CD14-positive monocyte (primary cell): ENCODE results near the gene OR6S1. TPM values are rescaled to one million over a fixed set of nuclear protein-coding genes. Genes with fewer than 3 reads are reported as not detected.

Source experiments
- DNase-seq, 3 donors: peaks; one replicate each; pipeline ENCODE4 v3.0.0-alpha.2; 2011 to 2022
- H2AFZ ChIP-seq: 2 replicates; pipeline ENCODE4 v1.6.0; 2012; ENCODE audit warnings: mild to moderate bottlenecking, low read depth, low read length, inconsistent platforms; ENCODE audit not compliant: insufficient read depth, poor library complexity, severe bottlenecking
- H3K27ac ChIP-seq, 2 donors: 1 replicate in 1 of 2; 2 replicates in 1 of 2; pipeline ENCODE4 v1.5.1; 2012 to 2013; ENCODE audit warnings: low read length in 2 of 2, control low read depth in 1 of 2, inconsistent platforms in 1 of 2, low read depth in 1 of 2, mild to moderate bottlenecking in 1 of 2
- H3K27me3 ChIP-seq, 2 donors: one replicate each; pipeline versions ENCODE4 v1.6.0 to v1.6.1; 2011 to 2013; ENCODE audit warnings: low read length in 2 of 2; ENCODE audit not compliant: control insufficient read depth in 2 of 2, insufficient read depth in 2 of 2
- H3K36me3 ChIP-seq, 2 donors: replicated peaks in 1 of 2; 1 replicate in 1 of 2; 2 replicates in 1 of 2; pipeline versions ENCODE4 v1.5.1 to v1.6.1; 2012 to 2013; ENCODE audit warnings: low read length in 2 of 2, control low read depth in 1 of 2, inconsistent platforms in 1 of 2, mild to moderate bottlenecking in 1 of 2; ENCODE audit not compliant: insufficient read depth in 2 of 2, control insufficient read depth in 1 of 2
- H3K4me1 ChIP-seq, 2 donors: 1 replicate in 1 of 2; 2 replicates in 1 of 2; pipeline versions ENCODE4 v1.5.1 to v1.6.1; 2012 to 2013; ENCODE audit warnings: low read length in 2 of 2, control low read depth in 1 of 2, inconsistent platforms in 1 of 2, mild to moderate bottlenecking in 1 of 2, moderate library complexity in 1 of 2; ENCODE audit not compliant: insufficient read depth in 2 of 2, control insufficient read depth in 1 of 2
- H3K4me2 ChIP-seq: replicated peaks from 2 replicates; pipeline ENCODE3; 2012; ENCODE audit warnings: low read length, moderate library complexity, mild to moderate bottlenecking; ENCODE audit not compliant: poor library complexity, severe bottlenecking; ENCODE audit errors: extremely low read depth
- H3K4me3 ChIP-seq, 3 experiments: fragments of 200-600 bp in 1 of 3; sonication (generic) in 1 of 3; replicated peaks in 1 of 3; 1 replicate in 2 of 3; 2 replicates in 1 of 3; pipeline ENCODE4 v1.5.1; 2011 to 2013; ENCODE audit warnings: low read length in 3 of 3, mild to moderate bottlenecking in 3 of 3, control low read depth in 2 of 3, low read depth in 2 of 3, inconsistent platforms in 1 of 3, moderate library complexity in 1 of 3
- H3K79me2 ChIP-seq: 2 replicates; pipeline ENCODE4 v1.6.0; 2012; ENCODE audit warnings: mild to moderate bottlenecking, control low read depth, inconsistent platforms, low read length, moderate library complexity; ENCODE audit not compliant: insufficient read depth
- H3K9ac ChIP-seq: 2 replicates; pipeline ENCODE4 v1.6.0; 2017; ENCODE audit warnings: low read length, mild to moderate bottlenecking; ENCODE audit not compliant: insufficient read depth, poor library complexity, severe bottlenecking
- H3K9me3 ChIP-seq, 2 donors: replicated peaks in 1 of 2; 1 replicate in 1 of 2; 2 replicates in 1 of 2; pipeline versions ENCODE4 v1.5.1 to v1.6.1; 2012 to 2013; ENCODE audit warnings: low read length in 2 of 2, control low read depth in 1 of 2; ENCODE audit not compliant: control insufficient read depth in 1 of 2, insufficient read depth in 1 of 2
- H4K20me1 ChIP-seq: 2 replicates; pipeline ENCODE4 v1.6.0; 2012; ENCODE audit warnings: mild to moderate bottlenecking, low read length, control low read depth, moderate library complexity; ENCODE audit not compliant: insufficient read depth
- H3K27ac Mint-ChIP-seq, 7 donors: one replicate each; pipeline ENCODE4 v1.8.0; 2020; ENCODE audit warnings: mild to moderate bottlenecking in 7 of 7, mixed read lengths in 7 of 7, moderate library complexity in 6 of 7, inconsistent platforms in 2 of 7
- H3K27me3 Mint-ChIP-seq, 3 donors: one replicate each; pipeline ENCODE4 v1.8.0; 2021 to 2022; ENCODE audit warnings: low read depth in 3 of 3, mild to moderate bottlenecking in 3 of 3, mixed read lengths in 3 of 3, moderate library complexity in 3 of 3, inconsistent platforms in 1 of 3
- H3K36me3 Mint-ChIP-seq, 2 donors: one replicate each; pipeline ENCODE4 v1.8.0; 2020; ENCODE audit warnings: mixed read lengths in 2 of 2, inconsistent platforms in 1 of 2, mild to moderate bottlenecking in 1 of 2
- H3K4me1 Mint-ChIP-seq: one replicate; pipeline ENCODE4 v1.8.0; 2020; ENCODE audit warnings: mild to moderate bottlenecking, mixed read lengths
- H3K4me3 Mint-ChIP-seq, 2 donors: one replicate each; pipeline ENCODE4 v1.8.0; 2020; ENCODE audit warnings: mild to moderate bottlenecking in 2 of 2, mixed read lengths in 2 of 2, moderate library complexity in 1 of 2
- H3K9me3 Mint-ChIP-seq, 7 donors: one replicate each; pipeline ENCODE4 v1.8.0; 2020 to 2022; ENCODE audit warnings: mixed read lengths in 7 of 7, mild to moderate bottlenecking in 6 of 7, moderate library complexity in 6 of 7, inconsistent platforms in 2 of 7
- WGBS: methylation state at CpG from one replicate; pipeline ENCODE4 v1.1.5; 2013; ENCODE audit warnings: missing lambda C conversion rate; ENCODE audit not compliant: insufficient coverage; 5-methylcytosine and 5-hydroxymethylcytosine counted together
- intact Hi-C, 2 donors: fragments of 100-400 bp; cut with micrococcal nuclease; formaldehyde crosslinking; loops; one replicate each; pipeline versions ENCODE4 v1.15.0 to v1.15.1; 2023
- polyA plus RNA-seq, 3 donors: library from polyadenylated mRNA; depleted of rRNA in 1 of 3; unstranded in 2 of 3; stranded (reverse) in 1 of 3; fragments of 300-500 nt in 2 of 3; fragments of >200 nt in 1 of 3; fragmentation: Illumina TruSeq in 2 of 3; gene quantifications; 1 replicate in 2 of 3; 2 replicates in 1 of 3; pipeline ENCODE4 v1.2.3, GENCODE V29; 2012 to 2021
- TF ChIP-seq, protein P1 (sequence below): fragments of 200-600 bp; IDR thresholded peaks from one replicate; pipeline ENCODE4 v1.8.0; 2022; ENCODE audit warnings: antibody characterized with exemption, mild to moderate bottlenecking

Gene OR6S1
- polyA plus RNA-seq, 3 donors, result not detected

DNA sequence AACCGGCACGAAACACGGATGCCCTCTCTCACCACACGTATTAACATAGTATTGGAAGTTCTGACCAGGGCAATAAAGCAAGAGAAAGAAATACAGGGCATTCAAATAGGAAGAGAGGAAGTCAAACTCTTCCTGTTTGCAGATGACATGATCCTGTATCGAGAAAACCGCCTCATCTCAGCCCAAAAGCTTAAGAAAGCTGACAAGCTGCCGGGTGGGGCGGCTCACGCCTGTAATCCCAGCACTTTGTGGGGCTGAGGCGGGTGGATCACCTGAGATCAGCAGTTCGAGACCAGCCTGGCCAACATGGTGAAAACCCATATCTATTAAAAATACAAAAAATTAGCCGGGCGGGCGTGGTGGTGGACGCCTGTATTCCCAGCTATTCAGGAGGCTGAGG is 17.7 kb downstream of the OR6S1 start:
- peaks cover 37 to 40% of the 10 kb centered on the region in 2 donors for H3K27me3 ChIP-seq
- no peaks in the 10 kb centered on the region for H3K79me2 ChIP-seq
- peak overlapping the region in 1 of 3 experiments; percentile 65 for H3K4me3 ChIP-seq
- no peaks in the 10 kb centered on the region for H4K20me1 ChIP-seq
- Mint-ChIP-seq H3K36me3 (peaks cover 0 to 11% of the 10 kb centered on the region in 2 donors), H3K27me3 (peaks cover 41 to 45% (median 43%) of the 10 kb centered on the region in 3 donors), H3K4me1 (peaks cover 53% of the 10 kb centered on the region), H3K9me3 (peaks cover 0 to 19% (median 12%) of the 10 kb centered on the region in 7 donors), H3K27ac (peak overlapping the region in 5 of 7 donors; percentile 4 to 59 (median 31)), H3K4me3 (peak overlapping the region; percentile 77 to 93)
- peak in 2 of 3 donors; percentile 47 to 49 for DNase-seq
- H3K4me2 ChIP-seq, result peak overlapping the region; percentile 73
- H2AFZ ChIP-seq, result no peak overlapping the region
- TF ChIP-seq, protein P1, sequence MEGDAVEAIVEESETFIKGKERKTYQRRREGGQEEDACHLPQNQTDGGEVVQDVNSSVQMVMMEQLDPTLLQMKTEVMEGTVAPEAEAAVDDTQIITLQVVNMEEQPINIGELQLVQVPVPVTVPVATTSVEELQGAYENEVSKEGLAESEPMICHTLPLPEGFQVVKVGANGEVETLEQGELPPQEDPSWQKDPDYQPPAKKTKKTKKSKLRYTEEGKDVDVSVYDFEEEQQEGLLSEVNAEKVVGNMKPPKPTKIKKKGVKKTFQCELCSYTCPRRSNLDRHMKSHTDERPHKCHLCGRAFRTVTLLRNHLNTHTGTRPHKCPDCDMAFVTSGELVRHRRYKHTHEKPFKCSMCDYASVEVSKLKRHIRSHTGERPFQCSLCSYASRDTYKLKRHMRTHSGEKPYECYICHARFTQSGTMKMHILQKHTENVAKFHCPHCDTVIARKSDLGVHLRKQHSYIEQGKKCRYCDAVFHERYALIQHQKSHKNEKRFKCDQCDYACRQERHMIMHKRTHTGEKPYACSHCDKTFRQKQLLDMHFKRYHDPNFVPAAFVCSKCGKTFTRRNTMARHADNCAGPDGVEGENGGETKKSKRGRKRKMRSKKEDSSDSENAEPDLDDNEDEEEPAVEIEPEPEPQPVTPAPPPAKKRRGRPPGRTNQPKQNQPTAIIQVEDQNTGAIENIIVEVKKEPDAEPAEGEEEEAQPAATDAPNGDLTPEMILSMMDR, result no peak
- peaks cover 45% of the 10 kb centered on the region in 2 donors for H3K4me1 ChIP-seq
- peaks cover 0 to 9% of the 10 kb centered on the region in 2 donors for H3K9me3 ChIP-seq
- H3K36me3 ChIP-seq, result no peaks in the 10 kb centered on the region
- intact Hi-C loops, result no loop called here
- WGBS, result 34% methylated on average over 8 of the region's 15 CpGs
- H3K9ac ChIP-seq, result no peak overlapping the region
- no peak overlapping the region for H3K27ac ChIP-seq

GRCh38 chr14:20622816-20623291 is 18.6 kb downstream of the OR6S1 start:
- peaks cover 32 to 37% (median 35%) of the 10 kb centered on the region in 3 donors for H3K27me3 Mint-ChIP-seq
- H3K9me3 Mint-ChIP-seq, result peaks cover 0 to 15% (median 9%) of the 10 kb centered on the region in 7 donors
- peak overlapping the region in 6 of 7 donors; percentile 2 to 80 (median 52) for H3K27ac Mint-ChIP-seq
- peaks cover 0 to 6% of the 10 kb centered on the region in 2 donors for H3K36me3 Mint-ChIP-seq
- H3K4me1 Mint-ChIP-seq, result peaks cover 59% of the 10 kb centered on the region
- TF ChIP-seq, protein P1, result no peak
- Histone ChIP-seq H2AFZ (peak overlapping the region; percentile 78), H3K4me2 (peak overlapping the region; percentile 73), H3K36me3 (no peaks in the 10 kb centered on the region), H3K9me3 (peaks cover 0 to 3% of the 10 kb centered on the region in 2 donors), H3K9ac (peak overlapping the region; percentile 35), H3K4me3 (peak overlapping the region; percentile 13 to 65 (median 15)), H4K20me1 (no peaks in the 10 kb centered on the region), H3K79me2 (no peaks in the 10 kb centered on the region), H3K27me3 (peaks cover 28 to 30% of the 10 kb centered on the region in 2 donors), H3K27ac (no peak overlapping the region), H3K4me1 (peaks cover 52 to 55% of the 10 kb centered on the region in 2 donors)
- intact Hi-C loops, result no loop called here
- peak in 1 of 3 donors; percentile 28 for DNase-seq
- 6% methylated on average over 18 of the region's 29 CpGs for WGBS
- H3K4me3 Mint-ChIP-seq, result peak overlapping the region; percentile 77 to 93
